SK-N-SH treated with all-trans-retinoic acid at 6 μM for 48 hours (cell line): Measurements from ENCODE around the gene AHRR.
"Not testable (repeated sequence)": the region's sequence is repeated elsewhere in the genome, so short reads cannot be mapped to it uniquely, and the experiment has no call there.

Experiments
- CREB5 ChIP-seq: fragments of 250-450 bp; sonication (Bioruptor Pico); IDR thresholded peaks from 2 replicates; pipeline ENCODE4 v1.5.1; 2020; ENCODE audit warnings: low read depth, mild to moderate bottlenecking, moderate library complexity
- ESRRG ChIP-seq: fragments of 250-450 bp; sonication (Bioruptor Pico); IDR thresholded peaks from 2 replicates; pipeline ENCODE4 v1.6.1; 2021; ENCODE audit warnings: mild to moderate bottlenecking
- PATZ1 ChIP-seq: fragments of 250-450 bp; sonication (Bioruptor Pico); IDR thresholded peaks from 2 replicates; pipeline ENCODE4 v1.8.0; 2020; ENCODE audit warnings: mild to moderate bottlenecking, moderate library complexity, borderline replicate concordance
- ZFP30 ChIP-seq: fragments of 450-650 bp; formaldehyde crosslinking; IDR thresholded peaks from 2 replicates; pipeline ENCODE4 v1.5.0; 2022; ENCODE audit warnings: mild to moderate bottlenecking, moderate library complexity

- not testable (repeated sequence) for TF ChIP-seq PATZ1; CREB5 (CRISPR knock-in tag); ZFP30; ESRRG (CRISPR knock-in tag)
These were observed 76.6 kb downstream of the AHRR start for GRCh38 chr5:398141-398474.
